Measurements from ENCODE around the gene PCDH1.

Gene PCDH1

DNA sequence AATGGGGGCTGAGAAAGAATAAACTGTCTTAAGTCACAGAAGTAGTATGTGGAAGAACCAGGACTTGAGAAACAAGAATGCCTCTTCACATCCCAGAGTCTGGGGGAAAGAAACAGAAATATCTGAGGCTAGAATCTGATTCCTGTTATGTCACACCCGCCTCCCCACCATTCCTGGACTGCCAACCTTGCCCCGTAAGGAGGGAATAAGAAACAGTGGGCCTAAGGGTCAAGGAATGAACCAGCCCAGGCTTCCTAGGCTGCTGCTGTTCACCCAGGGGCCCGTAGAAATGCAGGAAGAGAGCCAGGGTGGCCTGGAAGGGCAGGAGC is 4.3 kb downstream of the PCDH1 start:
- DNase-seq (ENCODE audit: low spot score) = no peak

DNA sequence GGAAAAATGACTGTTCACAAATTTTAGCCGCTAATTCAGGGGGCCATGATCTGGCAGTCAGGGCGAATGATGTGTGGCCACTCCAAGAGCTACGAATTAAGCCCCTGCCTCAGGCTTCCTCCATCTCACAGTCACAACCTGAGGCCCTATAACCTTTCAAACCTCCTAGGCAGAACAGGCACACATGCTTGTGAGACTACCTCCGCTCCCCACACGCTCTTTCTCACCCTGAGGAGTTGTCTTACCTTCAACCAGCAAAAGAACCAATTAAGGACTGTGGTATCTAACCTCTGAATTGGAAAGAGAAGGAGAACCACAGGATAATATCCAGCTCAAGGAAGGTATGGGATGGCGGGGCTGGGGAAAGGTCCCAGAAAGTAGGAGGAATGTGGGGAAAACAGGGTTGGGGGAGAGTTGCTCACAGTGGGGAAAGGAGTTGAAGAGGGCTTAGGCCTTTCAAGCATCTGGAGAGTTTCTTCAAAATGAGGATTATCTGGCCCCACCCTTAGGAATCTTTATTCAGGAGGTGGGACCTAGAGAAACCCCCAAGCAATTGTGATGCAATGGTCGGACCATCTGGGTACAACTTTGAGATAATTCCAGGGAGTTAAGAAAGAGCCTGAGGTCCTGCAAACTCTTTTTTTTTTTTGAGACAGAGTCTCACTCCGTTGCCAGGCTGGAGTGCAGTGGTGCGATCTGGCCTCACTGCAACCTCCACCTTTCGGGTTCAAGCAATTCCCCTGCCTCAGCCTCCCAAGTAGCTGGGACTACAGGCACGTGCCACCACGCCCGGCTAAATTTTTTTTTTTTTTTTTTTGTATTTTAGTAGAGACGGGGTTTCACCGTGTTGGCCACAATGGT is 5.5 kb downstream of the PCDH1 start:
- no peak for DNase-seq (ENCODE audit: low spot score)

DNA sequence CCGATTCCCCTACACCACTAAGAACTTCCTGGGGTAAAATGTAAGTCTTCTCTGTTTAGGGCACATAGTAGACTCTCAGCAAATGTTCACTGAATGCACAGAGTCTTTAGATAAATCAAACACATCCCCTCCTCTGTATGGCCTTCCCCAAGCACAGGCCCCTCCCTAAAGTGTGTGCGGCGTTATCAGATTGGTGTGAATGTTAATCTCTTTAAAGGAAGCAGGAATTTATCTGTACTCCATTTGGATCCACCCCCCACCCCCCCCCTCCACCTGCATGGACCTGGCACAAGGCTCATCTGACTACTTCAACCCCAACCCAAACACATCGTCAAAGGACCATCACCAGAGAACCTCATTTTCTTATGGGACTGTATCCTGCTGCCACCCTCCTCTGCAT is 6.3 kb downstream of the PCDH1 start:
- DNase-seq (ENCODE audit: low spot score) = no peak

DNA sequence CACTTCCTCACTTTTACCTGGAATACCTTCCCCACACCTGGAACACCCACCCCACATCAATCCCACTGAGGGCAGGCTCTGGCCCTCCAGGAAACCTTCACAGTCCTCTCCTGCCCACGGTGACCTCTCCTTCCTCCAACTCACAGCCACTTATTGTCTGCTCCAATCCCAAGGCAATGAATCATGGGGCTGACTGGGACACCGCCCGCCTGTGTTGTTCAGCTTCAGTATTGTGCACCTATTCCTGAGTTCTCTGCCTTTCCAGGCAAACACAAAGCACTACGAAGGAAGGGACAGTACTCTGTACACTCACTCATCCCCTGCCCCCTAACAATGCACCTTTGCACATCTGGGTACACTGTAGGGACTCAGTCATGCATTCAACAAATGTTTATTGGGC is 7.3 kb downstream of the PCDH1 start:
- DNase-seq (ENCODE audit: low spot score) = no peak

DNA sequence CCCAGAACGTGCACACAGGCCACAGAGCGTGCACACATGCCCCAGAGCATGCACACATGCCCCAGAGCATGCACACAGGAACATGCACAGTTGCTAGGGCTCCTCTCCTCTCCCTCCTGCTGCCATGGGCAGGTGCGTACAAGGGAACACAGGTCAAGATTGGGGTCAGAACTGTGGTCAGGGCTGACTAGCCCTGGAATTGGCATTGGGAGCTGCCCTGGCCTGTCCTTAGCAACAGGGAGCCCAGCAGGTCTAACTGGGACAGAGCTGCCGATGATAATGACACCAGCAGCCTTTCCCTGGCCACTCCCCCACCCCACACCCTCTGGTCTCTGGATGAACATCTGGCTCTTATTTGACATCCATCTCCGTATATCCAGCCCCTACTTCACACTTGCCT is 8.0 kb downstream of the PCDH1 start:
- DNase-seq (ENCODE audit: low spot score) = no peak

DNA sequence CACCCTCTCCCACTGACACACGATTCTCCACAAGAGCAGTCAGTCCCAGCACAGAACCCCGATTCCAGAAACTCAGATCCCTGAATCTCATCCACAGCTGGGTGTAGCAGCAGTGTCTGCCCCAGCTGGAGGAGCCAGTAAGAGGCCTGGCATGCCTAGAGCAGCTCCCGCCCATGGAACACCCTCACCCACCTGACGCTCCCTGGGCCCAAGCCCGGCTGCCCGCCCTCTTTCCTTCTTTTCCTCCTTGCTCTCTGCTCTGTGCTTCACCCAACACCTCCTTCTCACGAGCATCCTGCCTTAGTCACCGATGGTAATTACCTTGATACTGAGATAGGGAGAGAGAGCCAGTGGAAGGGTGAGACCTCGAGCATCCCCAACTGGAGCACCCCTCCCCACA is 8.7 kb downstream of the PCDH1 start:
- no peak for DNase-seq (ENCODE audit: low spot score)

DNA sequence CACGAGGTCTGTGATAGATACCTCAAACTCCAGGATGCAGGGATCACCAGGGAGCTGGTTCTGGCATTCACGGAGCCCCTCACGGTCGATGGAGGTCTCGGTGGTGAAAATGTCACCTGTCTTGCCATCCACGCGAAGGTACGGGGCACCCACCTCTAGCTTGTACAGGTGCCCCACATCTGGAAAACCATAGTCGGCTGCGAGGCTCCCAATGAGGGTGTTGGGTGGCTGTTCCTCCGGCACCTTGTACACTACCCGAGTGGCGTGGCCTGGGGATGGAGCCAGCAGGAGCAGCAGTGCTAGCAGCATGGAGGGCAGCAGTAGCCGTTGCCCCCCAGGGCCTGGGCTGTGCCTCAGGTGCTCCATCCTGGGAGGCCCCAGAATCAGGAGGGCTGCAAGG is 9.2 kb downstream of the PCDH1 start:
- DNase-seq (ENCODE audit: low spot score) = no peak

DNA sequence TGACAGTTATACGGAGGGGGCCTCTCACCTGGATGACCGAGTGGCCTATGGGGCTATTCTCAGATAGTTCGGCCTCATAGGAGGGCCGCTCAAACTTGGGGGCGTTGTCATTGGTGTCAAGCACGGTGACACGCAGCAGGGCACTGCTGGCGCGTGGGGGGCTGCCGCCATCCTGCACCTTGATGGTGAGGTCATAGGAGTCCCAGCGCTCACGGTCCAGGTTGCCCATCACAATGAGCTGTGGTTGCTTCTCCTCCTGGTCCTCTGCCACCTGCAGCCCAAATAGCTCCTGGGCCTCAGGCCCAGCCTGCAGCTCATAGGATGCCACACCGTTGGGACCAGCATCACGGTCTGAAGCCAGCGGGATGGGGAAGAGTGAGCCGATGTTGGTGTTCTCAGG is 9.7 kb downstream of the PCDH1 start:
- DNase-seq (ENCODE audit: low spot score) = no peak

DNA sequence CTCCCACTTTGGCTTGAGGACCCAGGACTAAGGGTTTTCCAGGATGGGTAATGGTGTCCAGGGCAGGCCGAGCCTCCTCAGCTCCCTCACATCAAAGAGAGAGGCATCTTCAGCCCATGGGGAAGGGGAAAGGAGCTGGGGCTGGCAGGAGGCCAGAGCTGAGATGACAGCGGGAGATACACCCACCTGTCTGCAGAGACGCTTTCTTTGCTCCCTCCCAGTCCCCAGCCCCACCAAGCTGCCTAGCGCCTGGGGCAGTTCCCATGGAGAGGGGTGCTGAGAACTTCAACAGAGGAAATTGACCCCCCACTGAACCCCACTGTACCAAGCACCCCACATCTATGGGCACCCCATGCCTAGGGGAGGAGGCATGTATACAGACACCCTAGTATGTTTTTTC is 10.6 kb downstream of the PCDH1 start:
- DNase-seq (ENCODE audit: low spot score) = no peak

DNA sequence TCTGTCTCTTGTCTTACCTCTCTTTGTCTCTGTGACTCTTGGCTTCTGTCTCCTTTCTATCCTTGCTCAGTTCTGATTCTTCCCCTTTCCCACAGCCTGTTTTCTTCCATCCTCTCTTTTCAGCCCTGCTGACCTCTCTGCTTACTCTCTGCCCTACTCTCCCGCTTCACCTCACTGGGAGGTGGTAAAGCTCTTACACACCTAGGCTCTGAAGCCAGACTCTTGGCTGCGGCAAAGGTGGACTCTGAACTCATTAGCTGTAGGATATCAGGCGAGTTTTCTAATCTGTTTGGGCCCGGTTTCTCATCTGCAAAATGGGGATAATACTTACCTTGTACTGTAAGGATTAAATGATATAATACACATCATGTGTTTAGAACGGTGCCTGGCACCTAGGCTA is 11.1 kb downstream of the PCDH1 start:
- DNase-seq (ENCODE audit: low spot score) = no peak

DNA sequence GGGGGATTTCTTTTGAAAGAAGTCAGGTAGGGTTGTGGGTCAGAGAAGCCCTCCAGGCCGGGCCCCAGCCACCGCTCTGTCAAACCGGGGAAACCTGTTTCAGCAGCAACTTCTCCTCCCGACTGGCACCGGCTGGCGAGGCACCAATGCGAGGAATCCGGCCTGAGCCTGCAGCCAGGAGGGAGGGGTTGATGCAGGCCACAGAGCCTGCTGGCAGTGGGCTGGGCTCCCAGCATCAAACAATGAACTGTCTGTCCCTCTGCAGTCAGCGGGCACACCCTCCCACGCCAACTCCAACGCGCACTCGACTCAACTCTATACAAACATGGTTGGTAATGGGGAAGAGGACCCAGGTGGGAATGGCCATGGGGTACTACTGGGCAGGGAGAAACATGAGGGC is 12.1 kb downstream of the PCDH1 start:
- DNase-seq (ENCODE audit: low spot score) = no peak

DNA sequence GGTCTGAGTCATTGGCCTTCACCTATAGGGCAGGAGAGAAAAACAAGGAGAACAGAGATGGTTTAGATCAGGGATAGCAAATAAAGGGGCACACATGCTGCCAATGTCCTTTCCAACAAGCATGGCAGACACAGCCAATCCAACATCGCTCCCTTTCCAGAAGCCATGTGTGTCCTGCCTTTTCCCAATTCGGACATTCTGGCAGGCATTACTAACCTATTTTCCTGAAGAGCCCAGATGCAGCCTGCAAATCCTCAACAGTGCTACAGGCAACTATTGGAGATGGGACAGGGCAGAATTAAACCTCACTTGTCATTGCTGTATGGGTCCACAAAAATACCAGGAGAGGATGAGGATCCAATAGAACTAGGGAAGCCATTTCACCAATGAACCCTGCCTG is 12.8 kb downstream of the PCDH1 start:
- DNase-seq (ENCODE audit: low spot score) = no peak

DNA sequence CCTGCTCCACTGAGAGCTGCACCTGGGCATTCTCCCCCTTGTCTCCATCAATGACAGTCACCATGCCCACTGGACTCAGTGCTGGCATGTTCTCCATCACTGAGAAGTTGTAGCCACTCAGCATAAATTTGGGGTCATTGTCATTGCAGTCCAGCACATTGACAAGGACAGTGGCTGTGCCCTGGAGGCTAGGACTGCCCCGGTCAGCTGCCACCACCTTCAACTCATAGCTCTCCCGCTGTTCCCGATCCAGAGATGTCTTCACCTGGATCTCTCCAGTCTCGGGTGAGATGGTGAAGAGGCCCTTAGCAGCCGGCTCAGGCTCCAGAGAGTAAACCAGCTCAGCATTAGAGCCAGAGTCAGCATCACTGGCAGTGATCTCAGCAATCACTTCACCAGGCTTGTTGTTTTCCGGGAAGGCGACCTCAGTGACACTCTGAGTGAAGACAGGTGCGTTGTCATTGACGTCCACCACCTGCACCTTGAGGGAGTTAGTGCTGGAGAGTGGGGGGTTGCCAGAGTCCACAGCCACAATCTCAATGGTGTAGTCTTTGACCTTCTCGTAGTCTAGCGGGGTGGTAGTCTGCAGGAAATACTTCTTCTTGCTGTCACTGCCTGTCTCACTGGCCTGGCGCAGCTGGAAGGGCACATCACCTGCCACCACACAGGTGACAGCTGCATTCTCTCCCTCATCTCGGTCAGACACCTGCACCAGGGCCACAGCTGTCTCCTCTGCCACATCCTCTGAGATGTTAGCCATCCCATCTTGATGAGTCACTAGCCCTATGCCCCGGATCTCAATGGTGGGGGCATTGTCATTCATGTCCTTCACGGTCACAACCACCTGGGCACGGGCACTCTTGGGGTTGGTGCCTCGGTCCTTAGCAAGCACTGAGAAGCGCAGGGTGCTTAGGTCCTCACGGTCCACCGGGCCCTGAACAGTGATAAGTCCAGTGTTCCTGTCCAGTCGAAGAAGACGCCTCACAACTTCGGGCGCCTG is 13.5 kb downstream of the PCDH1 start:
- DNase-seq (ENCODE audit: low spot score) = no peak

DNA sequence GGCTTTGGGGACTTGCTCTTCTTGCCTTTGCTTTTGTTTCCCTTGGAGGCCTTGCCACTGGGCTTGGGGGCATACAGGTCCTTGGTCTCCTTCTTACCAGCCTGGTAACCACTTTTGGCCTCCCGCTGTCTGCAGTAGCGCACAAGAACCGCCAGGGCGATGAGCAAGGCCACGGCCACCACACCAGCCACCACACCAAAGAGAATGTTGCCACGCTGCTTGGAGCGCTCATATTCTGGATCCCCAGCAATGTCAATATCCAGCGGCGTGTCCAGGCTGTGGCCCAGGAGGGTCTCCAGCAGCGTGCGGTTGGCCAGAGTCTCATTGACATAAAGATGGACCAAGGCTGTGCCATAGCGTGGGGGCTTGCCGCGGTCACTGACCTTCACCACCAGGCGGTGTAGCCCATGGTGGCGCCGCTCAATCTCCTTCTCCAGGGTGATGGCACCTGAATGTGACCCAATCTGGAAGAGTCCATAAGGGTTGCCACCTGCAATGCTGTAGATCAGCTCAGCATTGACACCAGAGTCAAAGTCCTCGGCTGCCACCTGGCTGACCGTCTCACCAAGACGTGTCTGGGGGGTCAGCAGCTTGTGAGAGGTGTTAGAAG is 14.5 kb downstream of the PCDH1 start:
- DNase-seq (ENCODE audit: low spot score) = no peak

DNA sequence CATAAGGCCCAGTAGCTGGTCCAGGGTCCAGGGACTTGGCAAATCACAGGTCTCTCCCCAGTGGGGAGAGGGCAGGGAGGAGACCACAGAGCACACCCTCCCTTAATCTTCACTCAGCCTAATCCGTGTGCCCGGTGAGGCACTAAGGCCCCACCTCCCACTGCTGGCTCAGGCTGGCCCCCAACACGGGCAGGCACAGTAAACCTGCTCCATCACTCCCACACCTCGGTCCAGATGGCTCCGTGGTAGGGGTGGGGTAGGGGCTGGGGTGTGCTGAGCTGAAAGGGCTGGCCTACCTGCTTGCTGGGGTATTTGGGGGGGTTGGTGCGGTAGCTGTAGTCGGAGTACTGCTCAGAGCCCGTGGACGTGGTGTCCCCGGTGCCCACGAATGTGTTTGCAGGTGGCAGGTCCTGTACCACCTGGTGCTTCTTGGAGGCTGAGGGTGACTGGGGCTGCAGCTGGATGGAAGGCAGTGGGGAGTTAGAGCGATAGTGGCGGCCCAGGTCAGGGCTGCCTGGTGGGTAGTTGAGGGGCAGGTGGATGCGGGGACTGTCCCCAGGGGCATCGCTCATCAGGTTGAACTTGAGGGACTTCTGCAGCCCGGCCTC is 15.2 kb downstream of the PCDH1 start:
- no peak for DNase-seq (ENCODE audit: low spot score)

DNA sequence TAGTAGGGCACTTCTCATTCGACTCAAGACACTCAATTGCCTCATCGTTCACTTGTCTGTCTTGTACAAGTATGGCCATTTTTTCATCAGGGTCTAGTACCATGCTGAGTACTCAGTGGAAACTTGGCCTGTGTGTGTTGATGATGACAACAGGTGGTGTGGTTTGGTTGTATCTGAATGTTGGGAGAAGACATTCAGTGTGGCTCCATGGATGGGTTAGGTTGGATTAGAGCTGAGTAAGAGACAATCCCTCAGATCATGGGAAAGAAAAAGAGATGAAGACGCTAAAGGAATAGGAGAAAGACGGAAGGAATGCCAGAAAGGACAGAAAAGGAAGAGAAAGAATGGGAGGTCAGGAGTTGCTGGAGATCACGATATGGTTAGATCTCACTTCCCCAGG is 17.0 kb downstream of the PCDH1 start:
- DNase-seq (ENCODE audit: low spot score) = no peak

DNA sequence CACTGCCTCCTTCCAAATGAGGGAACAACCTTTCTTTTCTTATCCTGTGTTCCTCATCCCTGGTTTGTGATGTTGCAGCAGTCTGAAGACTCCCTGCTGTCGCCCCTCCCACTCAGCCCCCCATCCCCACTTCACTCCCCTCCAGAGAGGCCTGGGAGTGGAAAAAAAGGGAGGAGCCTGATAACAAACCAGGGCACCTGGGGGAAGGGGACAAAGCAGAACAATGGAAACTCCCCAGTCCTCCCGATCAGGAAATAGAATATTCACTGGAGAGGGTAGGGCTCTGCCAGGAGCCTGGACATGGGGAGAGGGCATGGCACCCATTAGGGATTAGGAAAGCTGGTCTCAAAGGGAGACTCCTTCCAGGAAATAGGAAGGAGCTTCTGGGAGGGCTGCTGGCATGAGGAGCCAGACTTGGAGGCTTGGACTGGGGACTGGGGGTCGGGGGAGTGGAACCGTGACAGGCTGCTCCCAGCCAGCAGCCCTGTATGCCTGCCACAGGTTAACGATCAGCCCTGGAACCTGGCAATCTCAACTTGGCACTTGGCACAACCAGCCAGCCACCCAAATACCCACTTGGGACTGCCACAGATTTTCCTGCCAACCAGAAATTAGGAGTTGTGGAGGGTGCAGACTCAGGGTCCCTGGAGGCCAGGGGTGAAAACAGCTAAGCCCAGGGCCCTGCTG is 20.0 kb downstream of the PCDH1 start:
- DNase-seq (ENCODE audit: low spot score) = no peak

DNA sequence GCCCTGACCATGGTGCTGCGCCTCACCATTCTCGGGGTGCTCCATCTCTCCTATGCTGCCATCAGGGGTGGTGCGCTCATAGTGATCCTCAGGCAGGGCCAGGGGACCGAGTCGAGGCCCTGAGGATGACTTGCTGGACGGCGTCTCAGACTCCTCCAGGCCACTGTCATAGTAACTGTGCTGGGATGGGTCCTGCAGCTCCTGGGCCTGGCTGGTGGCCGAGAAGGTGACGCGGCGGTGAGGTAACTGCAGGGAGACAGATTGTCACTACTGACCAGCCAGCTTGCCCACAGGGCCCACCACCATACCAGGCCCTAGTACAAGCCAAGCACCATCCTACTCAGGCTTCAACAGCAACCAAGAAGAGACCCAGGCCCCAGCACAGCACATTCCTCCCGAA is 21.0 kb downstream of the PCDH1 start:
- no peak for DNase-seq (ENCODE audit: low spot score)

DNA sequence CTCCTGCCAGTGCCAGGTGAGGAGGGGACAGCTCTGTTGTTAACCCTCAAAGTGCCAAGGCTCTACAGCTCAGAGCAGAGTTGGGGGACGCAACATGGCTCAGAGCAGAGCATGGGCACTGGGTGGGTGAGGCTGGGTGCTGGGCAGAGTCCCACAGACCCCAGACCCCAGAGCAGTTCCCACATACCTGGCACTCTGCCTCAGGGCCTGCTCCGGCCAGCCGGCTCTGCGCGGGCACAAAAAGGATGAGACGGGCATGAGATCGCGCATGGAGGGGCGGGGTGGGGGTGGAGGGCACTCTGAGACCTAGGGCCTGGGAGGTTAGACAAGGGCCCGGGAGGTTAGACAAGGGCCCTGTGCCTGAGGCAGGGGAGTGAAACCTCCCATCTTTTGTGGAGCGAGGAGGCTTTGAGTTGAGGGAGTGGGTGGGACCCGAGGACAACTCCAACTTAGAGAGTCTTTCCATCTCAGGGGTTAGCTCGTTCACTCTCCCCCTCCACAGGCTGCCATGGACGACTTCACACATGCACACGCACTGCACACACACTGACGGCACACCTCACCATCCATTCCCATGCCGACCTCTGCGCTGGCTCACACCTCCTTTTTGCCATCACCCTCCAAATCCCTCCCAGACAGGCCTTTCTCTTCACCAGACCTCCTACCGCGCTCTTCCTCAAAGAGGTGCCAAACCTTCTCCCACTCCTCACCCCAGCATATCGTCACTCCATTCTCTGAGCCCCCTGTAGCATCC is 22.0 kb downstream of the PCDH1 start:
- DNase-seq (ENCODE audit: low spot score) = no peak

DNA sequence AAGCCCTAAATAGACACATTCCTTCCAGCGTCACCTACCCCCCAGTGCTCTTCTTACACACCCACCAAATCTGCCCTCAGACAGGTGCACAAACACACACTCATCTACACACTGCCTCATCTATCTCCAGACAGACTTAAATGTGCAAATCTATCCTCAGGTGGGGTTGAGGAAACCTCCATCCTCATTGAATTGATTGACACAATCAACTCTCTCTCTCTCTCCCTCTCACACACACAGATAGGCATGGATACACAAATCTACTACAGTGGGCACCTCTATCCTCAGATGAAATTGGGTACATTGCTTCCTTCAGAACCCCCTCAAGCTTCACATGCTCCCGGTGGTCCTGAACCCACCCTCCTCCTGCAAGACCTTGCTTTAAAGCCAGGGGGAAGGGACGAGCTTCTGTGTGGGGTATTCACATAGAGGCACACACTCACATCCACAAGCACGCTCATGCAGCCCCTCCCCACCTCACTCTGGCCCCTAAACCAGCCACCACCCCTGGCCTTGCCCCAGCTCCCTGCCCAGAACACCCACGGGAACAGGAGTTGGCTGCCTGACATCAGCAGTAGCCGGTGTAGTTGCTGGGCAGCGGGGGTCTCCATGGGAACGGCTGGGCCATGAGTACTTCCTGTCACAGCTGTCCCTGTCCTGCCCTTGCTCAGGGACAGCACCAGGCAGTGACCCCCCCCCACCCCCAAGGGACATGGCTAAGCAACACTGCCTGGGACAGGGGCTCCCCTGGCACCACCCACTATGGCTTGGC is 22.8 kb downstream of the PCDH1 start:
- DNase-seq (ENCODE audit: low spot score) = no peak
